H1 (cell line): ENCODE results near the gene RBM4. TPM values are rescaled to one million over a fixed set of nuclear protein-coding genes. Genes with fewer than 3 reads are reported as not detected.

Experiments
- CTCF ChIA-PET: fragments of 300-600 bp; sonication (Branson Sonifier 250); formaldehyde crosslinking; loops from one replicate; lab custom pipeline; 2021; ENCODE audit not compliant: partially characterized antibody; lab: Charles Lee
- POLR2A ChIA-PET: fragments of 300-600 bp; sonication (Branson Sonifier 250); formaldehyde crosslinking; loops from one replicate; lab custom pipeline; 2021; ENCODE audit warnings: inconsistent platforms; ENCODE audit not compliant: partially characterized antibody; lab: Charles Lee
- DNase-seq, 2 experiments: peaks; one replicate each; pipeline versions ENCODE4 v3.0.0 to v3.0.0-alpha.2; 2010 to 2022; ENCODE audit warnings: low spot score in 2 of 2, low read depth in 1 of 2, mixed read lengths in 1 of 2
- FAIRE-seq: peaks from 2 replicates; lab custom pipeline; 2011; peaks lifted over from hg19 to GRCh38; lab: Jason Lieb, UNC
- H2AFZ ChIP-seq: 2 replicates; pipeline ENCODE4 v1.8.1; 2012; ENCODE audit warnings: low read length, inconsistent platforms
- H2AK5ac ChIP-seq: 2 replicates; pipeline ENCODE4 v1.6.1; 2013; ENCODE audit warnings: low read depth, low read length
- H2BK120ac ChIP-seq: replicated peaks from 2 replicates; pipeline ENCODE3; 2013; ENCODE audit warnings: low read depth, low read length, inconsistent platforms
- H2BK12ac ChIP-seq: 2 replicates; pipeline ENCODE4 v1.6.1; 2013; ENCODE audit warnings: low read depth, low read length
- H2BK15ac ChIP-seq: 2 replicates; pipeline ENCODE4 v1.6.1; 2013; ENCODE audit warnings: low read length
- H2BK20ac ChIP-seq: 2 replicates; pipeline ENCODE4 v1.6.1; 2013; ENCODE audit warnings: low read length
- H2BK5ac ChIP-seq: 2 replicates; pipeline ENCODE4 v1.6.1; 2013; ENCODE audit warnings: low read depth, low read length
- H3K14ac ChIP-seq: 2 replicates; pipeline ENCODE4 v1.6.1; 2013; ENCODE audit warnings: inconsistent platforms; ENCODE audit not compliant: insufficient read length
- H3K18ac ChIP-seq: 2 replicates; pipeline ENCODE4 v1.6.1; 2013; ENCODE audit warnings: low read length; ENCODE audit errors: extremely low read depth
- H3K23ac ChIP-seq: 2 replicates; pipeline ENCODE4 v1.6.1; 2013; ENCODE audit warnings: inconsistent platforms; ENCODE audit not compliant: insufficient read length
- H3K23me2 ChIP-seq: 2 replicates; pipeline ENCODE4 v1.6.1; 2013; ENCODE audit warnings: low read depth, low read length
- H3K27ac ChIP-seq: 2 replicates; pipeline ENCODE4 v1.6.1; 2011; ENCODE audit warnings: low read depth, low read length, inconsistent platforms
- H3K27me3 ChIP-seq, 4 experiments: replicated peaks in 1 of 4; 1 replicate in 1 of 4; 2 replicates in 3 of 4; pipeline versions ENCODE4 v1.6.1 to v1.8.1; 2011 to 2013; ENCODE audit warnings: low read length in 3 of 4, mild to moderate bottlenecking in 3 of 4, inconsistent platforms in 2 of 4, mixed read lengths in 2 of 4, moderate library complexity in 1 of 4; ENCODE audit not compliant: control insufficient read depth in 3 of 4, insufficient read depth in 3 of 4; ENCODE audit errors: extremely low read depth in 1 of 4
- H3K36me3 ChIP-seq, 4 experiments: 2 replicates each; pipeline versions ENCODE4 v1.6.1 to v1.8.1; 2011 to 2013; ENCODE audit warnings: mild to moderate bottlenecking in 4 of 4, low read length in 3 of 4, moderate library complexity in 2 of 4, control low read depth in 1 of 4, inconsistent platforms in 1 of 4; ENCODE audit not compliant: insufficient read depth in 4 of 4, control insufficient read depth in 2 of 4
- H3K4ac ChIP-seq: replicated peaks from 2 replicates; pipeline ENCODE3; 2013; ENCODE audit warnings: low read length, low read depth, mixed read lengths, inconsistent platforms; ENCODE audit not compliant: insufficient read length
- H3K4me1 ChIP-seq, 4 experiments: replicated peaks in 1 of 4; 1 replicate in 1 of 4; 2 replicates in 3 of 4; pipeline versions ENCODE4 v1.6.1 to v1.8.1; 2011 to 2013; ENCODE audit warnings: low read length in 3 of 4, inconsistent platforms in 2 of 4, mixed read lengths in 1 of 4; ENCODE audit not compliant: insufficient read depth in 4 of 4, control insufficient read depth in 3 of 4
- H3K4me2 ChIP-seq, 2 experiments: 2 replicates each; pipeline versions ENCODE4 v1.6.1 to v1.8.1; 2011 to 2013; ENCODE audit warnings: low read depth in 2 of 2, low read length in 2 of 2, control low read depth in 1 of 2, inconsistent platforms in 1 of 2, mild to moderate bottlenecking in 1 of 2; ENCODE audit not compliant: insufficient read depth in 1 of 2
- H3K4me3 ChIP-seq, 4 experiments: fragments of 200-600, 300-600 bp in 1 of 4; sonication (generic), shearing (Covaris generic), sonication (Bioruptor Twin) in 1 of 4; 2 replicates each; pipeline versions ENCODE4 v1.5.1 to v1.8.1; 2011 to 2016; ENCODE audit warnings: low read length in 4 of 4, low read depth in 3 of 4, control low read depth in 2 of 4, inconsistent platforms in 2 of 4, mild to moderate bottlenecking in 2 of 4, mixed read lengths in 1 of 4, moderate library complexity in 1 of 4; ENCODE audit not compliant: insufficient read depth in 2 of 4; ENCODE audit errors: extremely low read depth in 1 of 4
- H3K56ac ChIP-seq: replicated peaks from 2 replicates; pipeline ENCODE3; 2013; ENCODE audit warnings: low read depth, mild to moderate bottlenecking, mixed read lengths, low read length, inconsistent platforms; ENCODE audit not compliant: insufficient read length
- H3K79me1 ChIP-seq: 2 replicates; pipeline ENCODE4 v1.6.1; 2013; ENCODE audit warnings: low read depth, low read length, control low read depth
- H3K79me2 ChIP-seq, 2 experiments: 2 replicates each; pipeline versions ENCODE4 v1.6.1 to v1.8.1; 2012 to 2013; ENCODE audit warnings: low read length in 2 of 2, mild to moderate bottlenecking in 2 of 2, inconsistent platforms in 1 of 2; ENCODE audit not compliant: insufficient read depth in 2 of 2, control insufficient read depth in 1 of 2
- H3K9ac ChIP-seq, 4 experiments: replicated peaks in 1 of 4; 1 replicate in 1 of 4; 2 replicates in 3 of 4; pipeline versions ENCODE4 v1.6.1 to v1.8.1; 2011 to 2013; ENCODE audit warnings: low read depth in 3 of 4, low read length in 3 of 4, control low read depth in 2 of 4, mild to moderate bottlenecking in 2 of 4, moderate library complexity in 2 of 4, inconsistent platforms in 1 of 4; ENCODE audit errors: extremely low read depth in 1 of 4
- H3K9me3 ChIP-seq, 2 experiments: 2 replicates each; pipeline versions ENCODE4 v1.6.1 to v1.8.1; 2012 to 2013; ENCODE audit warnings: mild to moderate bottlenecking in 2 of 2, moderate library complexity in 2 of 2, control low read depth in 1 of 2, inconsistent platforms in 1 of 2, low read depth in 1 of 2, low read length in 1 of 2, mixed read lengths in 1 of 2; ENCODE audit not compliant: insufficient read depth in 2 of 2
- H4K20me1 ChIP-seq, 2 experiments: replicated peaks in 1 of 2; 2 replicates each; pipeline versions ENCODE3 to v1.8.1; 2011 to 2013; ENCODE audit warnings: inconsistent platforms in 2 of 2, low read length in 2 of 2, mild to moderate bottlenecking in 1 of 2; ENCODE audit not compliant: insufficient read depth in 2 of 2, control insufficient read depth in 1 of 2
- H4K5ac ChIP-seq: 2 replicates; pipeline ENCODE4 v1.6.1; 2013; ENCODE audit warnings: low read length, low read depth, mixed read lengths, inconsistent platforms; ENCODE audit not compliant: insufficient read length
- H4K8ac ChIP-seq: 2 replicates; pipeline ENCODE4 v1.8.0; 2013; ENCODE audit warnings: mild to moderate bottlenecking, moderate library complexity, low read length, inconsistent platforms; ENCODE audit not compliant: insufficient read depth; ENCODE audit errors: extremely low read depth
- H4K91ac ChIP-seq: replicated peaks from 2 replicates; pipeline ENCODE3; 2013; ENCODE audit warnings: low read length, mixed read lengths, inconsistent platforms; ENCODE audit not compliant: insufficient read length
- BRCA1 ChIP-seq: IDR thresholded peaks from 2 replicates; pipeline ENCODE4 v1.6.1; 2012; ENCODE audit warnings: low read depth, low read length, improper control_type of control experiment
- HDAC2 ChIP-seq, 2 experiments: fragments of 300-600 bp in 1 of 2; sonication (generic) in 1 of 2; IDR thresholded peaks; 2 replicates each; pipeline ENCODE4 v1.6.1; 2011 to 2012; ENCODE audit warnings: low read depth in 2 of 2, low read length in 2 of 2, mild to moderate bottlenecking in 2 of 2, moderate library complexity in 2 of 2, borderline replicate concordance in 1 of 2, inconsistent platforms in 1 of 2
- KDM1A ChIP-seq: fragments of 200-600, 300-600 bp; sonication (generic); IDR thresholded peaks from 2 replicates; pipeline ENCODE4 v1.7.1; 2016; ENCODE audit warnings: mild to moderate bottlenecking, low read length, borderline replicate concordance
- SIX5 ChIP-seq: IDR thresholded peaks from 2 replicates; pipeline ENCODE4 v1.6.1; 2011; ENCODE audit warnings: mild to moderate bottlenecking, low read depth, low read length
- SUZ12 ChIP-seq: fragments of 200-600 bp; sonication (generic); IDR thresholded peaks from 2 replicates; pipeline ENCODE4 v1.6.1; 2012; ENCODE audit warnings: mild to moderate bottlenecking, inconsistent platforms, low read length, moderate library complexity, mixed read lengths
- TBP ChIP-seq: IDR thresholded peaks from 2 replicates; pipeline ENCODE4 v1.6.1; 2011; ENCODE audit warnings: low read depth, low read length, improper control_type of control experiment
- YY1 ChIP-seq: IDR thresholded peaks from 2 replicates; pipeline ENCODE4 v1.6.1; 2011; ENCODE audit warnings: low read depth, mild to moderate bottlenecking, low read length
- WGBS, 2 experiments: shearing (Covaris generic) in 1 of 2; methylation state at CpG; one replicate each; pipeline versions ENCODE4 v1.1.6 to v1.1.7; 2013 to 2015; ENCODE audit warnings: low lambda C conversion rate in 2 of 2, mixed read lengths in 2 of 2, inconsistent platforms in 1 of 2, low coverage in 1 of 2, missing lambda C conversion rate in 1 of 2; ENCODE audit not compliant: insufficient replicate concordance in 2 of 2, insufficient coverage in 1 of 2, insufficient read length in 1 of 2; ENCODE audit errors: extremely low coverage in 1 of 2, missing lambda C conversion rate in 1 of 2; 5-methylcytosine and 5-hydroxymethylcytosine counted together
- polyA plus RNA-seq, 7 experiments: library from polyadenylated mRNA; depleted of rRNA in 3 of 7; stranded (reverse) in 5 of 7; unstranded in 2 of 7; fragments of >200 nt in 5 of 7; fragments of 200-250 nt in 2 of 7; gene quantifications; 1 replicate in 5 of 7; 2 replicates in 1 of 7; 4 replicates in 1 of 7; pipeline versions ENCODE4 v1.2.1 to v1.2.3, GENCODE V29; 2011 to 2013; ENCODE audit warnings: missing spikeins in 2 of 7, mixed read lengths in 2 of 7
- total RNA-seq: library from RNA; stranded (reverse); fragmentation: NEBNext Ultra II Directional; extraction: Animal tissue kit (Norgen Biotek cat#: 25700); gene quantifications from 2 replicates; pipeline ENCODE4 v1.2.1, GENCODE V29; 2021
- TF ChIP-seq, protein P1 (sequence below), 3 experiments: IDR thresholded peaks; 1 replicate in 2 of 3; 2 replicates in 1 of 3; pipeline versions ENCODE4 v1.5.1 to v1.6.1; 2011; ENCODE audit warnings: low read length in 3 of 3, mild to moderate bottlenecking in 3 of 3, inconsistent platforms in 2 of 3, low read depth in 1 of 3, moderate library complexity in 1 of 3; ENCODE audit not compliant: insufficient read depth in 1 of 3; ENCODE audit errors: control extremely low read depth in 1 of 3

The RBM4 gene
- total and polyA plus RNA-seq, 2 of the 8 experiments (the other 6 are each of a cell fraction or from before 2014, with no cell fraction given): 192 to 330 TPM

DNA sequence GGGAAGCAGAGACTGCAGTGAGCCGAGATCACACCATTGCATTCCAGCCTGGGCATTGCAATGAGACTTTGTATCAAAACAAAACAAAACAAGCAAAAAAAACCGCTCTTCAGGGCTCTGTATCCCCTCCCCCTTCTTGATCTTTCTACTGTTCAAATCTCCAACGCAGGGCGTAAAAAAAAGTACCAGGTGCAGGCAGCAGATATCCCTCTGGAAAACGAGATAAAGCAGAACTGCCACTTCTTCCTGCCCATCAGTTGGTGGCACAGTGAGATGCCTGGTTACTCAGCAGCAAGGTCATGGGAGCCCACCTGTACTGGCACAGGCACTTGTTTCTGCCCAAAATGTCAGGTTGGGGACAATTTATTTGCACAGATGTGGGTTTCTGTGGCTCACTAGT, 34.3 kb upstream of the RBM4 start:
- ChIA-PET CTCF (interaction anchor here (3.5 kb wide), 1 partner anchor 13 kb away, joined by 15 read pairs; the partner anchor contains the start of genes CCDC87 and CCS), POLR2A (interaction anchor here (65.3 kb wide), 1 partner anchor 39 kb away, joined by 2165 read pairs; the partner anchor contains the start of genes RBM14 and RBM4)
- Histone ChIP-seq H3K4me2 (no peak overlapping the region), H4K8ac (no peak overlapping the region), H4K5ac (no peak overlapping the region), H2AFZ (no peak overlapping the region), H3K36me3 (peaks cover 14 to 36% (median 23%) of the 10 kb centered on the region in 4 experiments; a peak in 7 of 8 replicates), H3K27ac (no peak overlapping the region), H2BK15ac (no peak overlapping the region), H2BK5ac (no peak overlapping the region), H3K56ac (no peak overlapping the region), H3K9me3 (no peaks in the 10 kb centered on the region), H2AK5ac (no peak overlapping the region), H3K18ac (no peak overlapping the region), H3K79me1 (no peaks in the 10 kb centered on the region), H3K23me2 (no peaks in the 10 kb centered on the region), H3K27me3 (no peaks in the 10 kb centered on the region), H4K20me1 (peaks cover 0 to 4% of the 10 kb centered on the region in 2 experiments), H3K23ac (no peak overlapping the region), H3K4me3 (no peak overlapping the region), H4K91ac (no peak overlapping the region), H2BK20ac (no peak overlapping the region), H3K14ac (no peak overlapping the region), H3K9ac (no peak overlapping the region), H2BK120ac (no peak overlapping the region), H2BK12ac (no peak overlapping the region), H3K4ac (no peak overlapping the region), H3K79me2 (no peaks in the 10 kb centered on the region), H3K4me1 (no peaks in the 10 kb centered on the region)
- TF ChIP-seq BRCA1: no peak
- TF ChIP-seq, protein P1, sequence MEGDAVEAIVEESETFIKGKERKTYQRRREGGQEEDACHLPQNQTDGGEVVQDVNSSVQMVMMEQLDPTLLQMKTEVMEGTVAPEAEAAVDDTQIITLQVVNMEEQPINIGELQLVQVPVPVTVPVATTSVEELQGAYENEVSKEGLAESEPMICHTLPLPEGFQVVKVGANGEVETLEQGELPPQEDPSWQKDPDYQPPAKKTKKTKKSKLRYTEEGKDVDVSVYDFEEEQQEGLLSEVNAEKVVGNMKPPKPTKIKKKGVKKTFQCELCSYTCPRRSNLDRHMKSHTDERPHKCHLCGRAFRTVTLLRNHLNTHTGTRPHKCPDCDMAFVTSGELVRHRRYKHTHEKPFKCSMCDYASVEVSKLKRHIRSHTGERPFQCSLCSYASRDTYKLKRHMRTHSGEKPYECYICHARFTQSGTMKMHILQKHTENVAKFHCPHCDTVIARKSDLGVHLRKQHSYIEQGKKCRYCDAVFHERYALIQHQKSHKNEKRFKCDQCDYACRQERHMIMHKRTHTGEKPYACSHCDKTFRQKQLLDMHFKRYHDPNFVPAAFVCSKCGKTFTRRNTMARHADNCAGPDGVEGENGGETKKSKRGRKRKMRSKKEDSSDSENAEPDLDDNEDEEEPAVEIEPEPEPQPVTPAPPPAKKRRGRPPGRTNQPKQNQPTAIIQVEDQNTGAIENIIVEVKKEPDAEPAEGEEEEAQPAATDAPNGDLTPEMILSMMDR (IDR thresholded peaks at IDR 0.05; ENCODE audit: control extremely low read depth in 1 of 3, insufficient read depth in 1 of 3, low read depth in 1 of 3, low read length in 3 of 3): no peak
- TF ChIP-seq HDAC2 (IDR thresholded peaks at IDR 0.05; ENCODE audit: borderline replicate concordance in 1 of 2, low read depth in 2 of 2, low read length in 2 of 2): no peak
- no peak for TF ChIP-seq TBP
- no peak for TF ChIP-seq SIX5
- no peak for TF ChIP-seq YY1
- no peak for TF ChIP-seq KDM1A
- no peak for TF ChIP-seq SUZ12
- no peak for DNase-seq
- 93% methylated on average over 5 of the region's 5 CpGs; no CpG with 5 or more reads in 1 of the 2 experiments for WGBS, 2 experiments
- no peak for FAIRE-seq
